ENCODE results near the gene RAB22A. TPM values are rescaled to one million over a fixed set of nuclear protein-coding genes. Genes with fewer than 3 reads are reported as not detected.
A peak's percentile ranks its signal among the peaks of the same experiment; 100 is the strongest.

Gene RAB22A
- total and polyA plus RNA-seq, 9 of the 15 experiments (the other 6 are each of a cell fraction or from before 2014, with no cell fraction given), result 1.1 to 8.0 (median 6.7) TPM

GRCh38 chr20:58309591-58310290 is at the start of gene RAB22A (continued):
- TF ChIP-seq POLR2AphosphoS5 (IDR thresholded peaks at IDR 0.05; ENCODE audit: control insufficient read depth, insufficient read depth, low read depth, low read length) (peak; percentile 64; the same call in 1 of the 2 replicates), MITF (IDR thresholded peaks at IDR 0.05) (peak; percentile 46; the same call in 1 of the 2 replicates), PKNOX1 (IDR thresholded peaks at IDR 0.05) (no peak), ZNF76 (CRISPR knock-in tag; IDR thresholded peaks at IDR 0.05; ENCODE audit: borderline replicate concordance) (no peak), PHF20 (IDR thresholded peaks at IDR 0.05; ENCODE audit: partially characterized antibody) (peak; percentile 22), SP1 (CRISPR knock-in tag; IDR thresholded peaks at IDR 0.05) (peak; percentile 10; the same call in 1 of the 2 replicates), TBP (optimal IDR thresholded peaks at IDR 0.05; ENCODE audit: low read depth, low read length) (peak; percentile 62), ZNF263 (CRISPR knock-in tag; IDR thresholded peaks at IDR 0.05; ENCODE audit: borderline replicate concordance) (no peak), UBTF (IDR thresholded peaks at IDR 0.05; ENCODE audit: borderline replicate concordance in 1 of 2, low read depth in 2 of 2, low read length in 2 of 2) (0 out of 4 replicates have a peak, but pooled peaks of 1 of the 2 experiments have one; percentile 40), POLR3A (IDR thresholded peaks at IDR 0.05; ENCODE audit: borderline replicate concordance, extremely low read depth, insufficient read depth, insufficient read length) (no peak)
- TF ChIP-seq, protein P1, sequence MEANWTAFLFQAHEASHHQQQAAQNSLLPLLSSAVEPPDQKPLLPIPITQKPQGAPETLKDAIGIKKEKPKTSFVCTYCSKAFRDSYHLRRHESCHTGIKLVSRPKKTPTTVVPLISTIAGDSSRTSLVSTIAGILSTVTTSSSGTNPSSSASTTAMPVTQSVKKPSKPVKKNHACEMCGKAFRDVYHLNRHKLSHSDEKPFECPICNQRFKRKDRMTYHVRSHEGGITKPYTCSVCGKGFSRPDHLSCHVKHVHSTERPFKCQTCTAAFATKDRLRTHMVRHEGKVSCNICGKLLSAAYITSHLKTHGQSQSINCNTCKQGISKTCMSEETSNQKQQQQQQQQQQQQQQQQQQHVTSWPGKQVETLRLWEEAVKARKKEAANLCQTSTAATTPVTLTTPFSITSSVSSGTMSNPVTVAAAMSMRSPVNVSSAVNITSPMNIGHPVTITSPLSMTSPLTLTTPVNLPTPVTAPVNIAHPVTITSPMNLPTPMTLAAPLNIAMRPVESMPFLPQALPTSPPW (CRISPR knock-in tag; IDR thresholded peaks at IDR 0.05), result peak; percentile 45
- TF ChIP-seq, protein P2, sequence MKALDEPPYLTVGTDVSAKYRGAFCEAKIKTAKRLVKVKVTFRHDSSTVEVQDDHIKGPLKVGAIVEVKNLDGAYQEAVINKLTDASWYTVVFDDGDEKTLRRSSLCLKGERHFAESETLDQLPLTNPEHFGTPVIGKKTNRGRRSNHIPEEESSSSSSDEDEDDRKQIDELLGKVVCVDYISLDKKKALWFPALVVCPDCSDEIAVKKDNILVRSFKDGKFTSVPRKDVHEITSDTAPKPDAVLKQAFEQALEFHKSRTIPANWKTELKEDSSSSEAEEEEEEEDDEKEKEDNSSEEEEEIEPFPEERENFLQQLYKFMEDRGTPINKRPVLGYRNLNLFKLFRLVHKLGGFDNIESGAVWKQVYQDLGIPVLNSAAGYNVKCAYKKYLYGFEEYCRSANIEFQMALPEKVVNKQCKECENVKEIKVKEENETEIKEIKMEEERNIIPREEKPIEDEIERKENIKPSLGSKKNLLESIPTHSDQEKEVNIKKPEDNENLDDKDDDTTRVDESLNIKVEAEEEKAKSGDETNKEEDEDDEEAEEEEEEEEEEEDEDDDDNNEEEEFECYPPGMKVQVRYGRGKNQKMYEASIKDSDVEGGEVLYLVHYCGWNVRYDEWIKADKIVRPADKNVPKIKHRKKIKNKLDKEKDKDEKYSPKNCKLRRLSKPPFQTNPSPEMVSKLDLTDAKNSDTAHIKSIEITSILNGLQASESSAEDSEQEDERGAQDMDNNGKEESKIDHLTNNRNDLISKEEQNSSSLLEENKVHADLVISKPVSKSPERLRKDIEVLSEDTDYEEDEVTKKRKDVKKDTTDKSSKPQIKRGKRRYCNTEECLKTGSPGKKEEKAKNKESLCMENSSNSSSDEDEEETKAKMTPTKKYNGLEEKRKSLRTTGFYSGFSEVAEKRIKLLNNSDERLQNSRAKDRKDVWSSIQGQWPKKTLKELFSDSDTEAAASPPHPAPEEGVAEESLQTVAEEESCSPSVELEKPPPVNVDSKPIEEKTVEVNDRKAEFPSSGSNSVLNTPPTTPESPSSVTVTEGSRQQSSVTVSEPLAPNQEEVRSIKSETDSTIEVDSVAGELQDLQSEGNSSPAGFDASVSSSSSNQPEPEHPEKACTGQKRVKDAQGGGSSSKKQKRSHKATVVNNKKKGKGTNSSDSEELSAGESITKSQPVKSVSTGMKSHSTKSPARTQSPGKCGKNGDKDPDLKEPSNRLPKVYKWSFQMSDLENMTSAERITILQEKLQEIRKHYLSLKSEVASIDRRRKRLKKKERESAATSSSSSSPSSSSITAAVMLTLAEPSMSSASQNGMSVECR (CRISPR knock-in tag; IDR thresholded peaks at IDR 0.05), result peak; percentile 55; the same call in 1 of the 2 replicates
- TF ChIP-seq, protein P3, sequence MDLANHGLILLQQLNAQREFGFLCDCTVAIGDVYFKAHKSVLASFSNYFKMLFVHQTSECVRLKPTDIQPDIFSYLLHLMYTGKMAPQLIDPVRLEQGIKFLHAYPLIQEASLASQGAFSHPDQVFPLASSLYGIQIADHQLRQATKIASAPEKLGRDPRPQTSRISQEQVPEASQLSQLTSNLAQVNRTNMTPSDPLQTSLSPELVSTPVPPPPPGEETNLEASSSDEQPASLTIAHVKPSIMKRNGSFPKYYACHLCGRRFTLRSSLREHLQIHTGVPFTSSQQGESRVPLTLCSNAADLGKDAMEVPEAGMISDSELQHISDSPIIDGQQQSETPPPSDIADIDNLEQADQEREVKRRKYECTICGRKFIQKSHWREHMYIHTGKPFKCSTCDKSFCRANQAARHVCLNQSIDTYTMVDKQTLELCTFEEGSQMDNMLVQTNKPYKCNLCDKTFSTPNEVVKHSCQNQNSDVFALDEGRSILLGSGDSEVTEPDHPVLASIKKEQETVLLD (IDR thresholded peaks at IDR 0.05), result no peak
